H1 (cell line): Measurements from ENCODE around the gene IL37. TPM values are rescaled to one million over a fixed set of nuclear protein-coding genes. Genes with fewer than 3 reads are reported as not detected.

Source experiments
- CTCF ChIA-PET: fragments of 300-600 bp; sonication (Branson Sonifier 250); formaldehyde crosslinking; loops from one replicate; lab custom pipeline; 2021; ENCODE audit not compliant: partially characterized antibody; lab: Charles Lee
- POLR2A ChIA-PET: fragments of 300-600 bp; sonication (Branson Sonifier 250); formaldehyde crosslinking; loops from one replicate; lab custom pipeline; 2021; ENCODE audit warnings: inconsistent platforms; ENCODE audit not compliant: partially characterized antibody; lab: Charles Lee
- DNase-seq, 2 experiments: peaks; one replicate each; pipeline versions ENCODE4 v3.0.0 to v3.0.0-alpha.2; 2010 to 2022; ENCODE audit warnings: low spot score in 2 of 2, low read depth in 1 of 2, mixed read lengths in 1 of 2
- FAIRE-seq: peaks from 2 replicates; lab custom pipeline; 2011; peaks lifted over from hg19 to GRCh38; lab: Jason Lieb, UNC
- H2AFZ ChIP-seq: 2 replicates; pipeline ENCODE4 v1.8.1; 2012; ENCODE audit warnings: low read length, inconsistent platforms
- H2AK5ac ChIP-seq: 2 replicates; pipeline ENCODE4 v1.6.1; 2013; ENCODE audit warnings: low read depth, low read length
- H2BK120ac ChIP-seq: replicated peaks from 2 replicates; pipeline ENCODE3; 2013; ENCODE audit warnings: low read depth, low read length, inconsistent platforms
- H2BK12ac ChIP-seq: 2 replicates; pipeline ENCODE4 v1.6.1; 2013; ENCODE audit warnings: low read depth, low read length
- H2BK15ac ChIP-seq: 2 replicates; pipeline ENCODE4 v1.6.1; 2013; ENCODE audit warnings: low read length
- H2BK20ac ChIP-seq: 2 replicates; pipeline ENCODE4 v1.6.1; 2013; ENCODE audit warnings: low read length
- H2BK5ac ChIP-seq: 2 replicates; pipeline ENCODE4 v1.6.1; 2013; ENCODE audit warnings: low read depth, low read length
- H3K14ac ChIP-seq: 2 replicates; pipeline ENCODE4 v1.6.1; 2013; ENCODE audit warnings: inconsistent platforms; ENCODE audit not compliant: insufficient read length
- H3K18ac ChIP-seq: 2 replicates; pipeline ENCODE4 v1.6.1; 2013; ENCODE audit warnings: low read length; ENCODE audit errors: extremely low read depth
- H3K23ac ChIP-seq: 2 replicates; pipeline ENCODE4 v1.6.1; 2013; ENCODE audit warnings: inconsistent platforms; ENCODE audit not compliant: insufficient read length
- H3K23me2 ChIP-seq: 2 replicates; pipeline ENCODE4 v1.6.1; 2013; ENCODE audit warnings: low read depth, low read length
- H3K27ac ChIP-seq: 2 replicates; pipeline ENCODE4 v1.6.1; 2011; ENCODE audit warnings: low read depth, low read length, inconsistent platforms
- H3K27me3 ChIP-seq, 4 experiments: replicated peaks in 1 of 4; 1 replicate in 1 of 4; 2 replicates in 3 of 4; pipeline versions ENCODE4 v1.6.1 to v1.8.1; 2011 to 2013; ENCODE audit warnings: low read length in 3 of 4, mild to moderate bottlenecking in 3 of 4, inconsistent platforms in 2 of 4, mixed read lengths in 2 of 4, moderate library complexity in 1 of 4; ENCODE audit not compliant: control insufficient read depth in 3 of 4, insufficient read depth in 3 of 4; ENCODE audit errors: extremely low read depth in 1 of 4
- H3K36me3 ChIP-seq, 4 experiments: 2 replicates each; pipeline versions ENCODE4 v1.6.1 to v1.8.1; 2011 to 2013; ENCODE audit warnings: mild to moderate bottlenecking in 4 of 4, low read length in 3 of 4, moderate library complexity in 2 of 4, control low read depth in 1 of 4, inconsistent platforms in 1 of 4; ENCODE audit not compliant: insufficient read depth in 4 of 4, control insufficient read depth in 2 of 4
- H3K4ac ChIP-seq: replicated peaks from 2 replicates; pipeline ENCODE3; 2013; ENCODE audit warnings: low read length, low read depth, mixed read lengths, inconsistent platforms; ENCODE audit not compliant: insufficient read length
- H3K4me1 ChIP-seq, 4 experiments: replicated peaks in 1 of 4; 1 replicate in 1 of 4; 2 replicates in 3 of 4; pipeline versions ENCODE4 v1.6.1 to v1.8.1; 2011 to 2013; ENCODE audit warnings: low read length in 3 of 4, inconsistent platforms in 2 of 4, mixed read lengths in 1 of 4; ENCODE audit not compliant: insufficient read depth in 4 of 4, control insufficient read depth in 3 of 4
- H3K4me2 ChIP-seq, 2 experiments: 2 replicates each; pipeline versions ENCODE4 v1.6.1 to v1.8.1; 2011 to 2013; ENCODE audit warnings: low read depth in 2 of 2, low read length in 2 of 2, control low read depth in 1 of 2, inconsistent platforms in 1 of 2, mild to moderate bottlenecking in 1 of 2; ENCODE audit not compliant: insufficient read depth in 1 of 2
- H3K4me3 ChIP-seq, 4 experiments: fragments of 200-600, 300-600 bp in 1 of 4; sonication (generic), shearing (Covaris generic), sonication (Bioruptor Twin) in 1 of 4; 2 replicates each; pipeline versions ENCODE4 v1.5.1 to v1.8.1; 2011 to 2016; ENCODE audit warnings: low read length in 4 of 4, low read depth in 3 of 4, control low read depth in 2 of 4, inconsistent platforms in 2 of 4, mild to moderate bottlenecking in 2 of 4, mixed read lengths in 1 of 4, moderate library complexity in 1 of 4; ENCODE audit not compliant: insufficient read depth in 2 of 4; ENCODE audit errors: extremely low read depth in 1 of 4
- H3K56ac ChIP-seq: replicated peaks from 2 replicates; pipeline ENCODE3; 2013; ENCODE audit warnings: low read depth, mild to moderate bottlenecking, mixed read lengths, low read length, inconsistent platforms; ENCODE audit not compliant: insufficient read length
- H3K79me1 ChIP-seq: 2 replicates; pipeline ENCODE4 v1.6.1; 2013; ENCODE audit warnings: low read depth, low read length, control low read depth
- H3K79me2 ChIP-seq, 2 experiments: 2 replicates each; pipeline versions ENCODE4 v1.6.1 to v1.8.1; 2012 to 2013; ENCODE audit warnings: low read length in 2 of 2, mild to moderate bottlenecking in 2 of 2, inconsistent platforms in 1 of 2; ENCODE audit not compliant: insufficient read depth in 2 of 2, control insufficient read depth in 1 of 2
- H3K9ac ChIP-seq, 4 experiments: replicated peaks in 1 of 4; 1 replicate in 1 of 4; 2 replicates in 3 of 4; pipeline versions ENCODE4 v1.6.1 to v1.8.1; 2011 to 2013; ENCODE audit warnings: low read depth in 3 of 4, low read length in 3 of 4, control low read depth in 2 of 4, mild to moderate bottlenecking in 2 of 4, moderate library complexity in 2 of 4, inconsistent platforms in 1 of 4; ENCODE audit errors: extremely low read depth in 1 of 4
- H3K9me3 ChIP-seq, 2 experiments: 2 replicates each; pipeline versions ENCODE4 v1.6.1 to v1.8.1; 2012 to 2013; ENCODE audit warnings: mild to moderate bottlenecking in 2 of 2, moderate library complexity in 2 of 2, control low read depth in 1 of 2, inconsistent platforms in 1 of 2, low read depth in 1 of 2, low read length in 1 of 2, mixed read lengths in 1 of 2; ENCODE audit not compliant: insufficient read depth in 2 of 2
- H4K20me1 ChIP-seq, 2 experiments: replicated peaks in 1 of 2; 2 replicates each; pipeline versions ENCODE3 to v1.8.1; 2011 to 2013; ENCODE audit warnings: inconsistent platforms in 2 of 2, low read length in 2 of 2, mild to moderate bottlenecking in 1 of 2; ENCODE audit not compliant: insufficient read depth in 2 of 2, control insufficient read depth in 1 of 2
- H4K5ac ChIP-seq: 2 replicates; pipeline ENCODE4 v1.6.1; 2013; ENCODE audit warnings: low read length, low read depth, mixed read lengths, inconsistent platforms; ENCODE audit not compliant: insufficient read length
- H4K8ac ChIP-seq: 2 replicates; pipeline ENCODE4 v1.8.0; 2013; ENCODE audit warnings: mild to moderate bottlenecking, moderate library complexity, low read length, inconsistent platforms; ENCODE audit not compliant: insufficient read depth; ENCODE audit errors: extremely low read depth
- H4K91ac ChIP-seq: replicated peaks from 2 replicates; pipeline ENCODE3; 2013; ENCODE audit warnings: low read length, mixed read lengths, inconsistent platforms; ENCODE audit not compliant: insufficient read length
- CHD2 ChIP-seq: IDR thresholded peaks from 2 replicates; pipeline ENCODE4 v1.6.1; 2012; ENCODE audit warnings: low read length, improper control_type of control experiment
- WGBS, 2 experiments: shearing (Covaris generic) in 1 of 2; methylation state at CpG; one replicate each; pipeline versions ENCODE4 v1.1.6 to v1.1.7; 2013 to 2015; ENCODE audit warnings: low lambda C conversion rate in 2 of 2, mixed read lengths in 2 of 2, inconsistent platforms in 1 of 2, low coverage in 1 of 2, missing lambda C conversion rate in 1 of 2; ENCODE audit not compliant: insufficient replicate concordance in 2 of 2, insufficient coverage in 1 of 2, insufficient read length in 1 of 2; ENCODE audit errors: extremely low coverage in 1 of 2, missing lambda C conversion rate in 1 of 2; 5-methylcytosine and 5-hydroxymethylcytosine counted together
- polyA plus RNA-seq, 7 experiments: library from polyadenylated mRNA; depleted of rRNA in 3 of 7; stranded (reverse) in 5 of 7; unstranded in 2 of 7; fragments of >200 nt in 5 of 7; fragments of 200-250 nt in 2 of 7; gene quantifications; 1 replicate in 5 of 7; 2 replicates in 1 of 7; 4 replicates in 1 of 7; pipeline versions ENCODE4 v1.2.1 to v1.2.3, GENCODE V29; 2011 to 2013; ENCODE audit warnings: missing spikeins in 2 of 7, mixed read lengths in 2 of 7
- total RNA-seq: library from RNA; stranded (reverse); fragmentation: NEBNext Ultra II Directional; extraction: Animal tissue kit (Norgen Biotek cat#: 25700); gene quantifications from 2 replicates; pipeline ENCODE4 v1.2.1, GENCODE V29; 2021

The IL37 gene
- total and polyA plus RNA-seq, 2 of the 8 experiments (the other 6 are each of a cell fraction or from before 2014, with no cell fraction given) = 0.18 TPM; not detected in 1

GRCh38 chr2:112867701-112868631 lies 43.0 kb upstream of the IL37 start:
- Histone ChIP-seq H2BK20ac (no peak overlapping the region), H3K79me1 (no peaks in the 10 kb centered on the region), H3K27ac (no peak overlapping the region), H3K4me1 (peaks cover 0 to 9% (median 5%) of the 10 kb centered on the region in 4 experiments; a peak in 2 of 7 replicates), H2AK5ac (no peak overlapping the region), H3K36me3 (no peaks in the 10 kb centered on the region), H4K5ac (no peak overlapping the region), H3K4me2 (no peak overlapping the region), H3K27me3 (no peaks in the 10 kb centered on the region), H3K14ac (no peak overlapping the region), H2AFZ (no peak overlapping the region), H2BK5ac (no peak overlapping the region), H3K23me2 (peaks cover 3% of the 10 kb centered on the region; the same call in 1 of the 2 replicates), H3K4me3 (no peak overlapping the region), H3K79me2 (no peaks in the 10 kb centered on the region), H3K9ac (no peak overlapping the region), H4K8ac (no peak overlapping the region), H3K4ac (no peak overlapping the region), H3K18ac (no peak overlapping the region; the same call in 1 of the 2 replicates), H2BK12ac (0 out of 2 replicates have a peak overlapping the region, but pooled peaks have one; percentile 9), H4K20me1 (no peaks in the 10 kb centered on the region), H3K56ac (no peak overlapping the region), H4K91ac (no peak overlapping the region), H3K23ac (no peak overlapping the region), H3K9me3 (peaks cover 31 to 32% of the 10 kb centered on the region in 2 experiments), H2BK120ac (no peak overlapping the region), H2BK15ac (no peak overlapping the region)
- CTCF ChIA-PET = interaction anchor here (0.9 to 1.2 kb wide), 2 partner anchors 17 kb away, joined by 3 read pairs; no protein-coding TSS in a partner anchor
- DNase-seq = no peak
- POLR2A ChIA-PET = interaction anchor here (0.6 to 1.4 kb wide), 3 partner anchors 18 to 104 kb away, joined by 3 read pairs; partner anchors contain the start of gene CKAP2L
- no peak for FAIRE-seq
- 86% methylated on average over 7 of the region's 7 CpGs; no CpG with 5 or more reads in 1 of the 2 experiments for WGBS, 2 experiments
- TF ChIP-seq CHD2 = no peak
